ENCODE results near the gene PLEKHF1.

GRCh38 chr19:29624489-29625185 is 40.6 kb upstream of the PLEKHF1 start:
- TF ChIP-seq, protein P1, sequence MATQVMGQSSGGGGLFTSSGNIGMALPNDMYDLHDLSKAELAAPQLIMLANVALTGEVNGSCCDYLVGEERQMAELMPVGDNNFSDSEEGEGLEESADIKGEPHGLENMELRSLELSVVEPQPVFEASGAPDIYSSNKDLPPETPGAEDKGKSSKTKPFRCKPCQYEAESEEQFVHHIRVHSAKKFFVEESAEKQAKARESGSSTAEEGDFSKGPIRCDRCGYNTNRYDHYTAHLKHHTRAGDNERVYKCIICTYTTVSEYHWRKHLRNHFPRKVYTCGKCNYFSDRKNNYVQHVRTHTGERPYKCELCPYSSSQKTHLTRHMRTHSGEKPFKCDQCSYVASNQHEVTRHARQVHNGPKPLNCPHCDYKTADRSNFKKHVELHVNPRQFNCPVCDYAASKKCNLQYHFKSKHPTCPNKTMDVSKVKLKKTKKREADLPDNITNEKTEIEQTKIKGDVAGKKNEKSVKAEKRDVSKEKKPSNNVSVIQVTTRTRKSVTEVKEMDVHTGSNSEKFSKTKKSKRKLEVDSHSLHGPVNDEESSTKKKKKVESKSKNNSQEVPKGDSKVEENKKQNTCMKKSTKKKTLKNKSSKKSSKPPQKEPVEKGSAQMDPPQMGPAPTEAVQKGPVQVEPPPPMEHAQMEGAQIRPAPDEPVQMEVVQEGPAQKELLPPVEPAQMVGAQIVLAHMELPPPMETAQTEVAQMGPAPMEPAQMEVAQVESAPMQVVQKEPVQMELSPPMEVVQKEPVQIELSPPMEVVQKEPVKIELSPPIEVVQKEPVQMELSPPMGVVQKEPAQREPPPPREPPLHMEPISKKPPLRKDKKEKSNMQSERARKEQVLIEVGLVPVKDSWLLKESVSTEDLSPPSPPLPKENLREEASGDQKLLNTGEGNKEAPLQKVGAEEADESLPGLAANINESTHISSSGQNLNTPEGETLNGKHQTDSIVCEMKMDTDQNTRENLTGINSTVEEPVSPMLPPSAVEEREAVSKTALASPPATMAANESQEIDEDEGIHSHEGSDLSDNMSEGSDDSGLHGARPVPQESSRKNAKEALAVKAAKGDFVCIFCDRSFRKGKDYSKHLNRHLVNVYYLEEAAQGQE (IDR thresholded peaks at IDR 0.05; ENCODE audit: low read depth) = no peak
- TF ChIP-seq ZBTB7A (IDR thresholded peaks at IDR 0.05; ENCODE audit: low read depth) = no peak
- TF ChIP-seq RAD21 (IDR thresholded peaks at IDR 0.05; ENCODE audit: low read depth) = no peak
- TF ChIP-seq CREB1 (IDR thresholded peaks at IDR 0.05; ENCODE audit: low read depth) = no peak
- no peak for TF ChIP-seq EP300 (IDR thresholded peaks at IDR 0.05; ENCODE audit: borderline replicate concordance)
